ENCODE results near the gene MEF2B. TPM values are rescaled to one million over a fixed set of nuclear protein-coding genes. Genes with fewer than 3 reads are reported as not detected.
"Not testable (repeated sequence)": the region's sequence is repeated elsewhere in the genome, so short reads cannot be mapped to it uniquely, and the experiment has no call there.

MEF2B gene
- total RNA-seq, 4 donors from 2014 or later: not detected

- no peak for DNase-seq (ENCODE audit: extremely low spot score)
- peaks cover 0 to 4% (median 1%) of the 10 kb centered on the region in 4 donors for H3K4me1 ChIP-seq
- no peak overlapping the region for H3K27ac ChIP-seq (replicated peaks in 1 of 4)
- 91% methylated on average over 15 of the region's 17 CpGs for WGBS
- TF ChIP-seq POLR2A (IDR thresholded peaks at IDR 0.05; ENCODE audit: low read depth): no peak
- TF ChIP-seq CTCF (IDR thresholded peaks at IDR 0.05): no peak
- no peak for TF ChIP-seq POLR2AphosphoS5 (IDR thresholded peaks at IDR 0.05)
- TF ChIP-seq EP300 (IDR thresholded peaks at IDR 0.05): no peak
- H3K9me3 ChIP-seq: peaks cover 0 to 4% (median 0%) of the 10 kb centered on the region in 4 donors
- intact Hi-C loops (cut with DNase I): no loop called here
- H3K36me3 ChIP-seq: peaks cover 5 to 83% (median 59%) of the 10 kb centered on the region in 4 donors
- no peak overlapping the region for H3K4me3 ChIP-seq
- no peaks in the 10 kb centered on the region for H3K27me3 ChIP-seq
Measured at GRCh38 chr19:19179548-19180441, 9.7 kb upstream of the MEF2B start.

- Histone ChIP-seq H3K4me3 (no peak overlapping the region), H3K27ac (replicated peaks in 1 of 4) (no peak overlapping the region), H3K27me3 (no peaks in the 10 kb centered on the region), H3K9me3 (peaks cover 0 to 4% (median 0%) of the 10 kb centered on the region in 4 donors), H3K36me3 (peaks cover 5 to 65% (median 45%) of the 10 kb centered on the region in 4 donors), H3K4me1 (peaks cover 0 to 7% (median 3%) of the 10 kb centered on the region in 4 donors)
- WGBS: 89% methylated on average over 6 of the region's 8 CpGs
- no peak for DNase-seq (ENCODE audit: extremely low spot score)
- intact Hi-C loops (cut with DNase I): loop anchor here (2.0 kb wide), 1 partner anchor 30 kb away; no protein-coding TSS in a partner anchor
- TF ChIP-seq EP300 (IDR thresholded peaks at IDR 0.05): no peak
- no peak for TF ChIP-seq POLR2AphosphoS5 (IDR thresholded peaks at IDR 0.05)
- no peak for TF ChIP-seq CTCF (IDR thresholded peaks at IDR 0.05)
- no peak for TF ChIP-seq POLR2A (IDR thresholded peaks at IDR 0.05; ENCODE audit: low read depth)
Measured at GRCh38 chr19:19176950-19177349, 6.9 kb upstream of the MEF2B start.

GRCh38 chr19:19173243-19173642 lies 3.2 kb upstream of the MEF2B start:
- intact Hi-C loops (cut with DNase I); H3K27ac ChIP-seq (replicated peaks in 1 of 4); DNase-seq (ENCODE audit: extremely low spot score); H3K4me3 ChIP-seq; H3K9me3 ChIP-seq: not testable (repeated sequence)
- H3K36me3 ChIP-seq: peaks cover 0 to 28% (median 14%) of the 10 kb centered on the region in 4 donors
- WGBS: 87% methylated on average over 5 of the region's 5 CpGs
- peaks cover 9 to 21% (median 15%) of the 10 kb centered on the region in 4 donors for H3K4me1 ChIP-seq
- H3K27me3 ChIP-seq: peaks cover 0 to 15% (median 5%) of the 10 kb centered on the region in 4 donors

- H3K27ac ChIP-seq (replicated peaks in 1 of 4): no peak overlapping the region
- no peak for TF ChIP-seq CTCF (IDR thresholded peaks at IDR 0.05)
- TF ChIP-seq POLR2A (IDR thresholded peaks at IDR 0.05; ENCODE audit: low read depth): no peak
- no peak for TF ChIP-seq POLR2AphosphoS5 (IDR thresholded peaks at IDR 0.05)
- no peak for TF ChIP-seq EP300 (IDR thresholded peaks at IDR 0.05)
- no peak for DNase-seq (ENCODE audit: extremely low spot score)
- peaks cover 0 to 17% (median 7%) of the 10 kb centered on the region in 4 donors for H3K36me3 ChIP-seq
- peaks cover 9 to 21% (median 15%) of the 10 kb centered on the region in 4 donors for H3K4me1 ChIP-seq
- no peak overlapping the region for H3K4me3 ChIP-seq
- WGBS: 71% methylated on average over 8 of the region's 8 CpGs
- peaks cover 0 to 15% (median 5%) of the 10 kb centered on the region in 4 donors for H3K27me3 ChIP-seq
- no peaks in the 10 kb centered on the region for H3K9me3 ChIP-seq
- intact Hi-C loops (cut with DNase I): no loop called here
Measured at GRCh38 chr19:19171821-19172532, 1.9 kb upstream of the MEF2B start.
